Neural progenitor cell (in vitro differentiated cells): ENCODE data around the gene SOCS6. TPM values are rescaled to one million over a fixed set of nuclear protein-coding genes. Genes with fewer than 3 reads are reported as not detected.
A peak's percentile ranks its signal among the peaks of the same experiment; 100 is the strongest.
"Not testable (repeated sequence)": the region's sequence is repeated elsewhere in the genome, so short reads cannot be mapped to it uniquely, and the experiment has no call there.

Source experiments
- DNase-seq: peaks from one replicate; pipeline ENCODE4 v3.0.0-alpha.2; 2016; ENCODE audit warnings: low spot score
- H2AFZ ChIP-seq: fragments of 200-600 bp; sonication (generic); replicated peaks from 2 replicates; pipeline ENCODE4 v1.6.1; 2016; ENCODE audit warnings: antibody characterized with exemption
- H3F3A ChIP-seq: fragments of 200-600 bp; sonication (generic); 2 replicates; pipeline ENCODE4 v1.6.1; 2016; ENCODE audit warnings: antibody characterized with exemption, low read depth
- H3K27ac ChIP-seq: fragments of 200-600 bp; sonication (generic); 2 replicates; pipeline ENCODE4 v1.5.1; 2016; ENCODE audit warnings: mild to moderate bottlenecking
- H3K27me3 ChIP-seq: fragments of 200-600 bp; sonication (generic); 2 replicates; pipeline ENCODE4 v1.6.1; 2016; ENCODE audit warnings: mild to moderate bottlenecking, moderate library complexity
- H3K36me3 ChIP-seq: fragments of 200-600 bp; sonication (generic); 2 replicates; pipeline ENCODE4 v1.5.1; 2016
- H3K4me1 ChIP-seq: fragments of 200-600 bp; sonication (generic); 2 replicates; pipeline ENCODE4 v1.6.1; 2016; ENCODE audit warnings: mixed run types
- H3K4me2 ChIP-seq: fragments of 200-600 bp; sonication (generic); 2 replicates; pipeline ENCODE4 v1.6.1; 2016
- H3K4me3 ChIP-seq: fragments of 200-600 bp; sonication (generic); 2 replicates; pipeline ENCODE4 v1.5.1; 2016
- H3K79me2 ChIP-seq: fragments of 200-600 bp; sonication (generic); 2 replicates; pipeline ENCODE4 v1.6.1; 2016; ENCODE audit warnings: low read depth
- H3K9ac ChIP-seq: fragments of 200-600 bp; sonication (generic); 2 replicates; pipeline ENCODE4 v1.6.1; 2016
- H3K9me3 ChIP-seq: fragments of 200-600 bp; sonication (generic); 2 replicates; pipeline ENCODE4 v1.5.1; 2016; ENCODE audit warnings: low read depth
- H4K20me1 ChIP-seq: fragments of 200-600 bp; sonication (generic); 2 replicates; pipeline ENCODE4 v1.6.1; 2016; ENCODE audit warnings: low read depth
- H3K27ac Mint-ChIP-seq: 3 replicates; pipeline ENCODE4 v1.8.0; 2021; ENCODE audit warnings: mixed read lengths
- H3K27me3 Mint-ChIP-seq: 2 replicates; pipeline ENCODE4 v1.8.0; 2022; ENCODE audit warnings: low read depth, mild to moderate bottlenecking, inconsistent platforms, moderate library complexity, mixed read lengths; ENCODE audit not compliant: insufficient read depth
- H3K36me3 Mint-ChIP-seq: 3 replicates; pipeline ENCODE4 v1.8.0; 2021; ENCODE audit warnings: mixed read lengths
- H3K4me1 Mint-ChIP-seq: 3 replicates; pipeline ENCODE4 v1.8.0; 2021; ENCODE audit warnings: mixed read lengths
- H3K4me3 Mint-ChIP-seq: 3 replicates; pipeline ENCODE4 v1.8.0; 2021; ENCODE audit warnings: mild to moderate bottlenecking, moderate library complexity, mixed read lengths
- H3K9me3 Mint-ChIP-seq: 3 replicates; pipeline ENCODE4 v1.8.0; 2020; ENCODE audit warnings: mixed read lengths
- CTCF ChIP-seq: fragments of 200-600 bp; sonication (generic); IDR thresholded peaks from 2 replicates; pipeline ENCODE4 v1.5.1; 2017; ENCODE audit warnings: antibody characterized with exemption, mild to moderate bottlenecking
- EZH2 ChIP-seq: fragments of 200-600 bp; sonication (generic); IDR thresholded peaks from 2 replicates; pipeline ENCODE4 v1.6.1; 2017; ENCODE audit warnings: antibody characterized with exemption, mild to moderate bottlenecking, moderate library complexity
- EZH2phosphoT487 ChIP-seq: fragments of 200-600 bp; sonication (generic); IDR thresholded peaks from 2 replicates; pipeline ENCODE4 v1.6.1; 2017; ENCODE audit warnings: antibody characterized with exemption
- total RNA-seq: library from RNA; depleted of rRNA; stranded (reverse); fragments of >200 nt; gene quantifications from 2 replicates; pipeline ENCODE4 v1.2.3, GENCODE V29; 2015; ENCODE audit warnings: low replicate concordance

SOCS6 gene
- total RNA-seq, 1 donor from 2014 or later, result 45.1 TPM

- TF ChIP-seq CTCF (no peak), EZH2phosphoT487 (no peak), EZH2 (no peak)
- no peak overlapping the region for H3K27ac Mint-ChIP-seq
- Histone ChIP-seq H3K36me3 (no peaks in the 10 kb centered on the region), H3K27me3 (no peaks in the 10 kb centered on the region), H3K79me2 (no peaks in the 10 kb centered on the region), H3F3A (peaks cover 8% of the 10 kb centered on the region), H2AFZ (no peak overlapping the region), H3K4me2 (no peak overlapping the region), H3K9ac (no peak overlapping the region), H3K4me1 (peaks cover 7% of the 10 kb centered on the region), H3K27ac (no peak overlapping the region), H3K9me3 (no peaks in the 10 kb centered on the region), H3K4me3 (no peak overlapping the region), H4K20me1 (no peaks in the 10 kb centered on the region)
- H3K27me3 Mint-ChIP-seq, result no peaks in the 10 kb centered on the region
- DNase-seq, result no peak
- H3K9me3 Mint-ChIP-seq, result peaks cover 4% of the 10 kb centered on the region
- peaks cover 9% of the 10 kb centered on the region for H3K36me3 Mint-ChIP-seq
- H3K4me1 Mint-ChIP-seq, result peaks cover 9% of the 10 kb centered on the region
- no peak overlapping the region for H3K4me3 Mint-ChIP-seq
Measured at GRCh38 chr18:70354080-70354479, 65.2 kb downstream of the SOCS6 start.

- TF ChIP-seq EZH2phosphoT487 (no peak), EZH2 (no peak), CTCF (no peak)
- H3K4me1 Mint-ChIP-seq, result peaks cover 9% of the 10 kb centered on the region
Measured at GRCh38 chr18:70354771-70355170, 65.9 kb downstream of the SOCS6 start.

GRCh38 chr18:70355620-70356385 is 67.0 kb downstream of the SOCS6 start:
- Histone ChIP-seq H3K79me2 (no peaks in the 10 kb centered on the region), H3K4me2 (peak overlapping the region; percentile 14), H3K4me3 (no peak overlapping the region), H3K27me3 (no peaks in the 10 kb centered on the region), H3K27ac (no peak overlapping the region), H3K9ac (no peak overlapping the region), H3K9me3 (no peaks in the 10 kb centered on the region), H4K20me1 (no peaks in the 10 kb centered on the region), H3K36me3 (no peaks in the 10 kb centered on the region), H3K4me1 (peaks cover 7% of the 10 kb centered on the region), H2AFZ (peak overlapping the region; percentile 35), H3F3A (peaks cover 8% of the 10 kb centered on the region)
- peaks cover 3% of the 10 kb centered on the region for H3K27me3 Mint-ChIP-seq
- TF ChIP-seq CTCF (no peak), EZH2 (no peak), EZH2phosphoT487 (no peak)
- H3K4me1 Mint-ChIP-seq, result peaks cover 9% of the 10 kb centered on the region
- peaks cover 9% of the 10 kb centered on the region for H3K36me3 Mint-ChIP-seq
- H3K4me3 Mint-ChIP-seq, result no peak overlapping the region
- H3K9me3 Mint-ChIP-seq, result peaks cover 4% of the 10 kb centered on the region
- H3K27ac Mint-ChIP-seq, result no peak overlapping the region
- DNase-seq, result no peak

More at GRCh38 chr18:70354771-70355170, 65.9 kb downstream of the SOCS6 start:
- Mint-ChIP-seq H3K9me3 (peaks cover 4% of the 10 kb centered on the region), H3K27me3 (no peaks in the 10 kb centered on the region), H3K4me3 (no peak overlapping the region), H3K36me3 (peaks cover 9% of the 10 kb centered on the region), H3K27ac (no peak overlapping the region)
- no peak overlapping the region for H3K4me2 ChIP-seq
- H3K27me3 ChIP-seq, result no peaks in the 10 kb centered on the region
- H2AFZ ChIP-seq, result no peak overlapping the region
- no peaks in the 10 kb centered on the region for H4K20me1 ChIP-seq
- no peak overlapping the region for H3K9ac ChIP-seq
- H3K36me3 ChIP-seq, result no peaks in the 10 kb centered on the region
- H3F3A ChIP-seq, result peaks cover 8% of the 10 kb centered on the region
- no peaks in the 10 kb centered on the region for H3K79me2 ChIP-seq
- H3K4me1 ChIP-seq, result peaks cover 7% of the 10 kb centered on the region
- no peaks in the 10 kb centered on the region for H3K9me3 ChIP-seq
- DNase-seq, result no peak
- no peak overlapping the region for H3K27ac ChIP-seq
- no peak overlapping the region for H3K4me3 ChIP-seq

- not testable (repeated sequence) for H4K20me1 ChIP-seq, H3K4me3 ChIP-seq, H3K9ac ChIP-seq, H3K4me2 ChIP-seq, H3K36me3 Mint-ChIP-seq, H3K27ac Mint-ChIP-seq, H3K27me3 ChIP-seq, H3K36me3 ChIP-seq, H3K4me1 Mint-ChIP-seq, H3K4me1 ChIP-seq, H3K4me3 Mint-ChIP-seq, H3K9me3 ChIP-seq, DNase-seq, H3F3A ChIP-seq, H3K79me2 ChIP-seq, H3K27me3 Mint-ChIP-seq, H2AFZ ChIP-seq, H3K9me3 Mint-ChIP-seq, H3K27ac ChIP-seq
Measured at GRCh38 chr18:70358105-70358406, 69.2 kb downstream of the SOCS6 start.
